Measurements from ENCODE around the gene NACA.
A peak's percentile ranks its signal among the peaks of the same experiment; 100 is the strongest.

Gene NACA

DNA sequence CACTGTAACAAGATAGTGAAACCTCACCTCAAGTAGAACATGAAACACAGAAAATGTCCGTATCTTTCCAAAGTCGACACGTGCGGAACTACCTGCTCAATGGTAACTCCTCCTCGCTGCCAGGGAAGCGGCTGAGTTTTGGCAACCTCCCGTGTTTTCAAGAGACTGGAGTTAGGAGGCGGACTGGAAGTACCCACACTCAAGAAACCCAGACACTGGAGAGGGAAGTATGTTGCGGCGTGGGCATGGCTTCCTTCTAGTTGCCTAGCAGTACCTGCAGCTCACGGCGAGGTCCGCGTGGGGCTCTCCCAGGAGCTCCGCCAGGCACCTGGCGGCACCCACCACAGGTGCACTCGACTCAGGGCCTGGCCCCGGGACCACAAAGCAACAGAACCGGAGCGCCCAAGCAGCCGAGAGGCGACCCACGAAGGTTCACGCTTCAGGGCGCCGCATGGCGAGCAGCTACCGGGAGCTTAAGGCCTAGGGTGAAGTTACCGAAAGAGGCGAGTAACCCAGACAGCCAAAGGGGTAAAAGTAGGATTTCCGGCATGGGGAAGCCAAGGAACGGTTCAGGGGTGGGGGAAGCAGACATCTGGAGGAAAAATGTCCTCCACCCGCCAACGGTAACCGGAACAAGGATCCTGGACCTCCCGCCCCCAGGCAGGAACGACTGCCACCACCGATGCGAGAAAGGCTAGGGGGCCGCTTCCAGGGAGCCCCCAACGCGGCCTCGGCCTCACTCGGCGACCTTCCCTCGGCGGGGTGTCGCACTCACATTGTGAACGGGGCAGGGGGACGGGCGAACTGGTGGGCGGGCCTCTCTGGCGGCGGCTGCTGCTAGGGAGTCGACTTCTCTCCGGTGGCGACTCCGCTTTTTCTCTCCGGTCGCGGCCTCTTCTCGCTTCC, 37.6 kb downstream of the NACA start:
- DNase-seq (ENCODE audit: low read depth in 2 of 2), result peak; percentile 40 to 53

DNA sequence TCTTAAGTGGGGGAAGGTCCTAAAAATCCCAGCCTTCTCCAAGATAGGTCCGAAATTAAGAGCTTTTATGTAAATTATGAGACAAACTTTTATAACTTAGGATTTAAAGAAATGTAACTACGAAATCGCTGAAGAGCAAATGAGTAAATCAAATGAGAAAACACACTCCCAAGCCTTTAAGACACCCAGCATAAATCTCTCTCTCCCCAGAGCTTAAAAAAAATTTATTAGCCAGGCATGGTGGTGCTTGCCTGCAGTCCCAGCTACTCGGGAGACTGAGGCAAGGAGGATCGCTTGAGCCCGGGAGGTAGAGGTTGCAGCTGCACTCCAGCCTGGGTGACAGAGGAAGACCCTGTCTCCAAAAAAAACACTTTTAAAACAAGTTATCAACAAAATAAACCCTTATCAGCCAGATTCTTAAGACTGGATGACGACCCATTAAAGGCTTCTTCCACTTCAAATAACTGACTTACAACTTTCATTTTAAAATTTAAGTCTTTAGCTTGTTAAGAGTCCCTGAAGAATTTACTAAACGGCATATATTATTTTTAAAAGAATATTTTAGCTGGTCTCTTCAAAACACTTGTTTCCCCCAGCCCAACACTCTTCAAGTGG, 40.2 kb downstream of the NACA start:
- DNase-seq (ENCODE audit: low read depth in 2 of 2), result no peak

DNA sequence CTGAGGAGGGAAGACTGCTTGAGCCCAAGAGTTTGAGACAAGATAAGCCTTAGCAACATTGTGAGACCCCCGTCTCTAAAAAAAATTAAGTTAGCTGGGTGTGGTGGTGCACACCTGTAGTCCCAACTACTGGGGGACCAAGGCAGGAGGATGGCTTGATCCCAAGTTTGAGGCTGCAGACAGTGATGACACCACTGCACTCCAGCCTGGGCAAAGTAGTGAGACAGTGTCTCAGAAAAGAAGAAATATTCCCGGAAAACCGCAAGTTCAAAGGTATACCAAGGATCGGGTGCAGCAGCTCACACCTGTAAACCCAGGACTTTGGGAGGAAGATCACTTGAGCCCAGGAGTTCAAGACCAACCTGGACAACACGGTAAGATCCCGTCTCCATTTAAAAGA, 42.8 kb downstream of the NACA start:
- no peak for DNase-seq (ENCODE audit: low read depth in 2 of 2)

DNA sequence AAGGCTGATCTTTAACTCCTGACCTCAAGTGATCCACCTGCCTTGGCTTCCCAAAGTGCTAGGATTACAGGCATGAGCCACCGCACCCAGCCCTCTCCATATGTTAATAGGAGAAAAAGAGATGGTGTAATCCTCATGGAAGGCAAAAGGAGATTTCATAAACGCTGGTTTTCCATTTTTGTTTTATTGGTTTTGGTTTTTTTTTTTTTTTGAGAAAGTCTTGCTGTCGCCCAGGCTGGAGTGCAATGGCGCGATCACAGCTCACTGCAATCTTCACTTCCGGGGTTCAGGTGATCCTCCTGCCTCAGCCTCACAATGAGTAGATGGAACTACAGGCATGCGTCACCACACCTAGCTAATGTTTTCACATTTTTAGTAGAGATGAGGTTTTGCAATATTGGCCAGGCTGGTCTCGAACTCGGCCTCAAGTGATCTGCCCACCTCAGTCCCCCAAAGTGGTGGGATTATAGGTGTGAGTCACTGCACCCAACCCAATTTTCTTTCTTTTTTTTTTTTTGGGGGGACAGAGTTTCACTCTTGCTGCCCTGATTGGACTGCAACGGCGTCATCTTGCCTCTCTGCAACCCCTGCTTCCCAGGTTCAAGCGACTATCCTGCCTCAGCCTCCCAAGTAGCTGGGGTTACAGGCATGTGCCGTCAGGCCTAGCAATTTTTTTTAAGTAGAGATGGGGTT, 45.1 kb downstream of the NACA start:
- no peak for DNase-seq (ENCODE audit: low read depth in 2 of 2)

DNA sequence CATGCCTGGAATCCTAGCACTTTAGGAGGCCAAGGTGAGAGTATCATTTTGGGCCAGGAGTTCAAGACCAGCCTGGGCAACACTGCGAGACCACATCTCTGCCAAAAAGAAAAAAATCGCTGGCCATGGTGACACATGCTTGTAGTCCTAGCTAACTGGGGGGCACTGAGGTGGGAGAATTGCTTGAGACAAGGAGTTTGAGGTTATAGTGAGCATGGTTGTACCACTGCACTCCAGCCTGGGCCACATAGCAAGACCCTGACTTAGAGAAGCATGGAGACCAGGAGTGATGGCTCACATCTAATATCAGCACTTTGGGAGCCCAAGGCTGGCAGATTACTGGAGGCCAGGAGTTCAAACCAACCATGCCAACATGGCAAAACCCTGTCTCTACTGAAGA, 46.2 kb downstream of the NACA start:
- no peak for DNase-seq (ENCODE audit: low read depth in 2 of 2)

DNA sequence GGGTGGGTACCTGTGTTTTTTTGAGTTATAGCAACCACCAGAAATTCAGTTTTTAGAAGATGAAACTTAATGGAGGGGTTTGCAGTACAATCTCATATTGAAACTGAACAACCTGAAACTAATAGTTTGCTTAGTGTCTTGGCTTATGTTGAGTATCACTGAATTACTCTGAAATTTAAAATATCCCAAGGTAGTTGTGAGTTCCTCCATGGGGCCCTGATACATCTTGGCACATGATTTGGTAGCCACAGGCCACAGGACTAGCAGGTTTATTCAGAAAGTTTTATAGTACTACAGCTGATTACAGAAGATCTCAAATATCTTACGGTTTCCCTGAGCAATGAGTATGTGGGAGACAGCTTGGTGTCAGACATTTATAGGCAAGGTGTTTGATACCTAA, 47.4 kb downstream of the NACA start:
- DNase-seq (ENCODE audit: low read depth in 2 of 2), result no peak

DNA sequence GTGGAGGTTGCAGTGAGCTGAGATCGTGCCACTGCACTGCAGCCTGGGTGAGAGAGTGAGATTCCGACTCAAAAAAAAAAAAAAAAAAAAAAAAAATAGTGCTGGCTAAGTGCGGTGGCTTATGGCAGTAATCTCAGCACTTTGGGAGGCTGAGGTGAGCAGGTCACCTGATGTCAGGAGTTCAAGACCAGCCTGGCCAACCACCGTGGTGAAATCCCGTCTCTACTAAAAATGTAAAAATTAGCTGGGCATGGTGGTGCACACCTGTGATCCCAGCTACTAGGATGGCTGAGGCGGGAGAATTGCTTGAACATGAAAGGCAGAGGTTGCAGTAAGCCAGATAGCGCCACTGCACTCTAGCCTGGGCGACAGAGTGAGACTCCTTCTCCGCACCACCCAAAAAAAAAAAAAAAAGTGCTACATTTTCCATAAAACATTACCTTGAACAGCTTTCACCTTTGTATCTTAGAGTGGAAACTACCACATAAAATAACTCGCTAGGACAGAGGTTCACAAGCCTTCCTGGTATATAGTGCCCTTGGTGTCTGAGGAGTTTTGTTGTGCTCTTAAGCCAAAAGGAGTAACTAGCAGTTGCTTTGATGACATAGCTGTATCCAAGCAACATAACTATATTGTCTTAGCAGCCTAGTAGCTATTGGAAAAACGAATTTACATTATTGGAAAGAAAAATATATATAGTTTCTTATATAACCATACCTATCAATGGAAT, 48.1 kb downstream of the NACA start:
- no peak for DNase-seq (ENCODE audit: low read depth in 2 of 2)

DNA sequence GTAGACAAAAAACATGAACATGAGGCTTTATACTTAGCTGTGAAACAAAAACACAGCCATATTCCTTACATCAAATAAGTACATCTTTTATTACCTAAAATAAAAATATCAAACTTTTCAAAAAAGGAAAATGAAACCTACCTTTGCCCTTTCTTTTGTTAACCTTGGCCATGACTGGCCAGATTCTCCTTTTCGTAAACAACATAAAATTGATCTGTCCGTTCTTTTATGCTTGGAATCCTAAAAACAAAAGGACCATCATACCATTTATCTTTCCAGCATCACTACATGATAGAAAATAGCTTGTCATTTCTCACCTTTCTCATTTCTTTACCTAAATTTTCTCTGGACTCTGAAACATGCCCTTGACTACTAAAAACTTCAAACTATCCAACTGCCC, 53.5 kb downstream of the NACA start:
- DNase-seq (ENCODE audit: low read depth in 2 of 2), result no peak

DNA sequence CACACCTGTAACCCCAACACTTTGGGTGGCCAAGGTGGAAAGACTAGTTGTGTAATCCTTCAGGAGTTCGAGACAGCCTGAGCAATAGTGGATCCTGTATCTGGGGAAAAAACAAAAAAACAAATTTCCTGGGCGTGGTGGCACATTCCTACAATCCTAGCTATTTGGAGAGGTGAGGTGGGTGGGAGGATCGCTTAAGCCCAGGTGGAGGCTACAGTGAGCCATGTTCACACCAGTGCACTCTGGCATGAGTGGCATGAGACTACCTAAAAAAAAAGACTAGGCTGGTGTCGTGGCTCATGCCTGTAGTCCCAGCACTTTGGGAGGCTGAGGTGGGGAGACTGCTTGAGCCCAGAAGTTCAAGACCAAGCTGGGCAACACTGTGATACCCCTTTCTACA, 54.3 kb downstream of the NACA start:
- no peak for DNase-seq (ENCODE audit: low read depth in 2 of 2)

DNA sequence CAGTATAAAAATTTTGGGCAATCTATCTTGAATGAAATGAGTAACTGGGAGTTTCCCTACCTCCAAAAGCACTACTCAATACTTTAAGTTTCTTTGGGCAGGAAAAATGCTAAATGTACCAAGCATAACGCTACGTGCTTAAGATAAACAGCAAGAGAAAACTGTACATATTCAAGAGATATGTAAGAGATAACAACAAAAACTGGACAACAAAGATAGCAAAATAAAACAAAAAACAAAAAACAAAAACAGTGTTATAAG, 57.0 kb downstream of the NACA start:
- DNase-seq (ENCODE audit: low read depth in 2 of 2), result no peak

All from stimulated activated CD8-positive, alpha-beta memory T cell treated with anti-CD3 and anti-CD28 coated beads, Interleukin-7, amount 100 ng/mL, for 4 hours (primary cell).